IgD-negative memory B cell (primary cell): ENCODE results near the gene CACNA1G. TPM values are rescaled to one million over a fixed set of nuclear protein-coding genes. Genes with fewer than 3 reads are reported as not detected.

Experiments
- H3K27ac Mint-ChIP-seq, 3 donors: one replicate each; pipeline ENCODE4 v1.8.0; 2020 to 2022; ENCODE audit warnings: mild to moderate bottlenecking in 3 of 3, mixed read lengths in 3 of 3, moderate library complexity in 1 of 3
- H3K27me3 Mint-ChIP-seq: one replicate; pipeline ENCODE4 v1.8.0; 2021; ENCODE audit warnings: mixed read lengths
- H3K36me3 Mint-ChIP-seq: one replicate; pipeline ENCODE4 v1.8.0; 2020; ENCODE audit warnings: mild to moderate bottlenecking, mixed read lengths
- H3K4me1 Mint-ChIP-seq, 3 donors: one replicate each; pipeline ENCODE4 v1.8.0; 2020 to 2022; ENCODE audit warnings: mixed read lengths in 3 of 3, mild to moderate bottlenecking in 1 of 3
- H3K4me3 Mint-ChIP-seq, 4 donors: one replicate each; pipeline ENCODE4 v1.8.0; 2020 to 2022; ENCODE audit warnings: mild to moderate bottlenecking in 4 of 4, mixed read lengths in 4 of 4, moderate library complexity in 3 of 4
- H3K9me3 Mint-ChIP-seq, 3 donors: one replicate each; pipeline ENCODE4 v1.8.0; 2020 to 2021; ENCODE audit warnings: mixed read lengths in 3 of 3, mild to moderate bottlenecking in 1 of 3
- polyA plus RNA-seq: library from polyadenylated mRNA; unstranded; fragments of 300-500 nt; fragmentation: Illumina TruSeq; gene quantifications from one replicate; pipeline ENCODE4 v1.2.3, GENCODE V29; 2021

Gene CACNA1G
- polyA plus RNA-seq, 1 donor from 2014 or later, result not detected

GRCh38 chr17:50577451-50577954 is 17.0 kb downstream of the CACNA1G start:
- Mint-ChIP-seq H3K27ac (no peak overlapping the region), H3K4me1 (peaks cover 0 to 4% (median 0%) of the 10 kb centered on the region in 3 donors), H3K9me3 (no peaks in the 10 kb centered on the region), H3K27me3 (peaks cover 11% of the 10 kb centered on the region), H3K4me3 (no peak overlapping the region), H3K36me3 (no peaks in the 10 kb centered on the region)

GRCh38 chr17:50578173-50578572 is 17.7 kb downstream of the CACNA1G start:
- Mint-ChIP-seq H3K27me3 (peaks cover 14% of the 10 kb centered on the region), H3K4me3 (no peak overlapping the region), H3K27ac (no peak overlapping the region), H3K36me3 (no peaks in the 10 kb centered on the region), H3K9me3 (no peaks in the 10 kb centered on the region), H3K4me1 (peaks cover 0 to 4% (median 0%) of the 10 kb centered on the region in 3 donors)

- Mint-ChIP-seq H3K27me3 (peaks cover 19% of the 10 kb centered on the region), H3K4me3 (no peak overlapping the region), H3K27ac (no peak overlapping the region), H3K9me3 (no peaks in the 10 kb centered on the region), H3K36me3 (no peaks in the 10 kb centered on the region), H3K4me1 (peaks cover 0 to 4% (median 1%) of the 10 kb centered on the region in 3 donors)
Measured at GRCh38 chr17:50579399-50579798, 18.9 kb downstream of the CACNA1G start.

DNA sequence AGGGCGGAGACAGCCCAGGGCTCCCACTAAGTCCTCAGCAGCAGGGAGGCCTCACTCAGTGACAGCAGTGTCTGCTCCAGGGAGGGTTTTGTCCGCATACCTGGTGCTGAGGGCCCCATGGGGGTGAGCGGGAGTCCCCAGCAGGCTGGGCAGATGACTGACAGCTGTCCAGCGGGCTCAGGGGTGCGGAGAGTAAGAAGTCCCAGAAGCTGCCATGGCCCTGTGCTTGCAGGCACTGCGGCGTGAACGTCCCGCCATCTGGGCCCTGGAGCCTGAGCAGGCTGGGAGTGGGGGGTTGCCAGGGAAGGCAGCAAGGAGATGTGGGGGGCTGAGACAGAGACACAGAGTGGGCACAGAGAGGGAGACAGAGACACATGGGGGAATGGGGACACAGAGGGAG is 20.1 kb downstream of the CACNA1G start:
- Mint-ChIP-seq H3K4me1 (peaks cover 0 to 4% (median 1%) of the 10 kb centered on the region in 3 donors), H3K9me3 (no peaks in the 10 kb centered on the region), H3K36me3 (no peaks in the 10 kb centered on the region), H3K27ac (peak overlapping the region in 1 of 3 donors; percentile 77), H3K4me3 (no peak overlapping the region), H3K27me3 (peaks cover 22% of the 10 kb centered on the region)

DNA sequence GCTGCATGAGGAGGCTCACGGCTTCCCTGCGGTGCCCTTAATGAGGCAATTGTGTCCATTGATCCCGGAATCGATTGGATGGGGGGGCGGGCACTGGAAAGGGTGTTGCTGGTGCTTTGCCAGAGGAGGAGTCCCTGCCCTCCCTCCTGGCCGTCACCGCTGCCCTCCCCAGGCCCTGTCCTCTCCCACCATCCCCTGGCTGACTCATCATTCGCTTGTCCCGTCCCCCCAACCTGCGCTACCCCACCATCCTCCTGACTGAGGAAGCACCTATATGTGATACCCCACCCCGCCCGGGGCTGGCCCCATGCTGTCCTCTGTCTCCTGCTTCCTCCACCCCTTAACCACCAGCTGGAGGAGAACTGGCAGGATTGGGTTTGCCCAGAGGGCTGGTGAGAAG is 20.8 kb downstream of the CACNA1G start:
- peaks cover 22% of the 10 kb centered on the region for H3K27me3 Mint-ChIP-seq
- peaks cover 0 to 4% (median 1%) of the 10 kb centered on the region in 3 donors for H3K4me1 Mint-ChIP-seq
- no peaks in the 10 kb centered on the region for H3K9me3 Mint-ChIP-seq

GRCh38 chr17:50582741-50583140 is 22.2 kb downstream of the CACNA1G start:
- H3K36me3 Mint-ChIP-seq, result no peaks in the 10 kb centered on the region
- H3K9me3 Mint-ChIP-seq, result no peaks in the 10 kb centered on the region
- H3K4me3 Mint-ChIP-seq, result no peak overlapping the region
- H3K27me3 Mint-ChIP-seq, result peaks cover 19% of the 10 kb centered on the region
- H3K4me1 Mint-ChIP-seq, result peaks cover 0 to 1% (median 0%) of the 10 kb centered on the region in 3 donors
- no peak overlapping the region for H3K27ac Mint-ChIP-seq

More for the DNA sequence above, 20.8 kb downstream of the CACNA1G start:
- peak overlapping the region in 1 of 3 donors; percentile 77 for H3K27ac Mint-ChIP-seq
- no peak overlapping the region for H3K4me3 Mint-ChIP-seq
- no peaks in the 10 kb centered on the region for H3K36me3 Mint-ChIP-seq

DNA sequence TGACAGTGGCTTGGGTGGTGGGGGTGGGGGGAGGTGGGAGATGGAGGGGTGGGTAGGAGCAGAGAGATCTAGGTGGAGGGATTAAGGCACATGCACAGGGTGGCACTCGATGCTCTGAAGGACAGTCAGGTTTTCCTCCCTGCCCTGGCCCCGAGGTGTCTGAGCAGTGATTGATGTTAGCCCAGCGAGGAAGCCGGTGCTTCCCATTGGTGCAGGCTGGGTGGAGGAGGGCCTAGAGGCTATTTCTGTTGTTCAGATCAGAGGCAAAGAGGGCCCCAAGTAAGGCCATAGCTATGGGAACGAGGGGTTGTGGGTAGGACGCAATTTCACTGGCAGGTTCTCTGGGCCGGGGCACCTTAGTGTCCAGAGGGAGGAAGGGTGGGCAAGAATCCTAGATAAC is 23.1 kb downstream of the CACNA1G start:
- H3K27ac Mint-ChIP-seq, result no peak overlapping the region
- H3K27me3 Mint-ChIP-seq, result peaks cover 18% of the 10 kb centered on the region
- no peaks in the 10 kb centered on the region for H3K36me3 Mint-ChIP-seq
- H3K4me1 Mint-ChIP-seq, result peaks cover 0 to 1% (median 0%) of the 10 kb centered on the region in 3 donors
- H3K4me3 Mint-ChIP-seq, result no peak overlapping the region
- no peaks in the 10 kb centered on the region for H3K9me3 Mint-ChIP-seq

- no peaks in the 10 kb centered on the region for H3K36me3 Mint-ChIP-seq
- H3K27ac Mint-ChIP-seq, result no peak overlapping the region
- no peaks in the 10 kb centered on the region for H3K9me3 Mint-ChIP-seq
- peaks cover 0 to 1% (median 0%) of the 10 kb centered on the region in 3 donors for H3K4me1 Mint-ChIP-seq
- H3K4me3 Mint-ChIP-seq, result peak overlapping the region in 1 of 4 donors; percentile 57
- peaks cover 16% of the 10 kb centered on the region for H3K27me3 Mint-ChIP-seq
Measured at GRCh38 chr17:50584116-50584515, 23.6 kb downstream of the CACNA1G start.

DNA sequence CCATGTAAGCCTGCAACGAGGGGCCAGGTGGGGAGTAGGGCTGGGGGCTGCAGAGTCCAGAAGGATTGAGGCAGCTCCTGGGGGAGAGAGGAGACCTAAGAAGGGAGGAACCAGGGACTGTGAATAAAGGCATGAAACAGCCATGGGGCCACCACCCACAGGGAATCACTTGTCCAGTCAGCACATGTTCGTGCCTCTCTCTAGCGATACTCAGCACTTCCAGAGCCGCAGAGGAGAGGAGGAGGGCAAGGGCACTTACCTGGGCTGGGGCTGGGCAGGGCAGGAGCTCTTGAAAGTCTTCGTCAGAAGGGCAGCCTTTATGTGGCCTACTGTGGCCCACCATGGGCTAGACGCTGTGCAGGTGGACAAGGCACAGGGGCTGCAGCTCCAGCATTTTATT is 24.2 kb downstream of the CACNA1G start:
- no peaks in the 10 kb centered on the region for H3K36me3 Mint-ChIP-seq
- peaks cover 0 to 1% (median 0%) of the 10 kb centered on the region in 3 donors for H3K4me1 Mint-ChIP-seq
- peaks cover 16% of the 10 kb centered on the region for H3K27me3 Mint-ChIP-seq
- no peak overlapping the region for H3K27ac Mint-ChIP-seq
- no peaks in the 10 kb centered on the region for H3K9me3 Mint-ChIP-seq
- no peak overlapping the region for H3K4me3 Mint-ChIP-seq

GRCh38 chr17:50585346-50585745 is 24.8 kb downstream of the CACNA1G start:
- peaks cover 16% of the 10 kb centered on the region for H3K27me3 Mint-ChIP-seq
- no peak overlapping the region for H3K4me3 Mint-ChIP-seq
- no peaks in the 10 kb centered on the region for H3K9me3 Mint-ChIP-seq
- H3K4me1 Mint-ChIP-seq, result peaks cover 0 to 1% (median 0%) of the 10 kb centered on the region in 3 donors
- no peaks in the 10 kb centered on the region for H3K36me3 Mint-ChIP-seq
- H3K27ac Mint-ChIP-seq, result no peak overlapping the region

DNA sequence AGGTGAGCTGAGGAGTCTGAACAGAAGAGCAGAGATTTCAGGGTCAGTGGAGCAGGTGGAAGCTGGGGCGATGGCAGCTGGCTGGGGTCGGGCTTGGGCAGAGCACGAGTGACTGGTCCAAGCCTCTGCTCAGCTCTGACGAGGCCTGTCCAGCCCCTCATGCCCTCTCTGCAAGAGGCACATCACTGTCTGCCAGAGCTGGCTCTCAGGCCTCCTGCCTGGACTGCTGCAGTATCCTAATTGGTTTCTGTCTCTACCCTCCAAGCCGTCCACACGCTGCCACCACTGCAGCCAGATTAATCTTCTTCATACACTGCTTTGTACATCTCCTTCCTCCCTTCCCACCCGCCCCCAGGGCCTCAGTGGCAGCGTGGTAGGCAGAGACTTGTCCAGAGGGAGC is 25.4 kb downstream of the CACNA1G start:
- Mint-ChIP-seq H3K9me3 (no peaks in the 10 kb centered on the region), H3K27ac (no peak overlapping the region), H3K36me3 (no peaks in the 10 kb centered on the region), H3K4me1 (peaks cover 0 to 1% (median 0%) of the 10 kb centered on the region in 3 donors), H3K27me3 (peaks cover 16% of the 10 kb centered on the region), H3K4me3 (no peak overlapping the region)

- H3K4me3 Mint-ChIP-seq, result no peak overlapping the region
- no peak overlapping the region for H3K27ac Mint-ChIP-seq
- peaks cover 0 to 1% (median 0%) of the 10 kb centered on the region in 3 donors for H3K4me1 Mint-ChIP-seq
- H3K36me3 Mint-ChIP-seq, result no peaks in the 10 kb centered on the region
- H3K9me3 Mint-ChIP-seq, result no peaks in the 10 kb centered on the region
- peaks cover 15% of the 10 kb centered on the region for H3K27me3 Mint-ChIP-seq
Measured at GRCh38 chr17:50586421-50587247, 26.1 kb downstream of the CACNA1G start.

- Mint-ChIP-seq H3K9me3 (no peaks in the 10 kb centered on the region), H3K36me3 (no peaks in the 10 kb centered on the region), H3K27ac (no peak overlapping the region), H3K4me3 (no peak overlapping the region), H3K27me3 (peaks cover 10% of the 10 kb centered on the region), H3K4me1 (peaks cover 0 to 1% (median 0%) of the 10 kb centered on the region in 3 donors)
Measured at GRCh38 chr17:50587571-50587970, 27.1 kb downstream of the CACNA1G start.

GRCh38 chr17:50588391-50589049 is 28.0 kb downstream of the CACNA1G start:
- Mint-ChIP-seq H3K36me3 (no peaks in the 10 kb centered on the region), H3K4me1 (peaks cover 0 to 1% (median 0%) of the 10 kb centered on the region in 3 donors), H3K27ac (no peak overlapping the region), H3K4me3 (no peak overlapping the region), H3K9me3 (no peaks in the 10 kb centered on the region), H3K27me3 (peaks cover 8% of the 10 kb centered on the region)

DNA sequence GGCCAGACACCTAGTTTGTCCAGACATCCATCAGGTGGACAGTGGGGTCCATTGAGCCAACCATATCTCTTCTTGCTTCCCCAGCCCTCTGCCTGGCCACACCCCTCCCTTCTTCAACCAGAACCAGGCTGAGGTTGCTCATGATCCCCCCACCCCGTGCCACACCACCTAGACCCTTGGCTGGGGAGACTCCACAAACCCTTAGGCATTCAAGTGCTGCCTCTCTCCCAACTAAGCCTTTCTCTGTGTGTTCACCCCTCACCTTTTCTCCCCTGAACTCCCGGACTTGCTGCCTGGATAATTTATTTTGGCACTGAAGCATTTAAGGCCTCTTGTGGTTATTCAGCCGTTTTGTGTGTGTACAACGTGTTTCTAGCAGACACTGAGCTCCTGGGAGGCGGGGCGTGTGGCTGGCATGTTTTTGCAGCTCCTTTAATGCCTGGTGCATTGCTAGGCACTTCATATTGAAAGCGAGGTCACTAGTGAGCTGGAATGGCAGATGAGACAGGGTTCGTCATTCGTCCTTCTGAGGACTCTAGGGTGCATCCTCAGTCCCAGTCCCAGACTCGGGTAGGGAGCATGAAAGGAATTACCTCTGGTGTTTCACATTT is 28.7 kb downstream of the CACNA1G start:
- no peak overlapping the region for H3K27ac Mint-ChIP-seq
- H3K4me1 Mint-ChIP-seq, result no peaks in the 10 kb centered on the region
- peaks cover 4% of the 10 kb centered on the region for H3K27me3 Mint-ChIP-seq
- no peaks in the 10 kb centered on the region for H3K9me3 Mint-ChIP-seq
- no peak overlapping the region for H3K4me3 Mint-ChIP-seq
- no peaks in the 10 kb centered on the region for H3K36me3 Mint-ChIP-seq
